Keratinocyte (primary cell): Measurements from ENCODE around the gene CD274. TPM values are rescaled to one million over a fixed set of nuclear protein-coding genes. Genes with fewer than 3 reads are reported as not detected.

Experiments used
- DNase-seq: peaks from one replicate; pipeline ENCODE4 v3.0.0-alpha.2; 2011; ENCODE audit warnings: low read depth, missing footprints, low spot score
- FAIRE-seq: peaks from 2 replicates; lab custom pipeline; 2011; peaks lifted over from hg19 to GRCh38; lab: Jason Lieb, UNC
- H2AFZ ChIP-seq: 2 replicates; pipeline ENCODE4 v1.6.0; 2012; ENCODE audit warnings: low read length, control low read depth, inconsistent platforms; ENCODE audit not compliant: control insufficient read depth
- H3K27ac ChIP-seq: 2 replicates; pipeline ENCODE4 v1.5.1; 2011; ENCODE audit warnings: low read length; ENCODE audit not compliant: control insufficient read depth, insufficient read depth
- H3K27me3 ChIP-seq: 3 replicates; pipeline ENCODE4 v1.6.0; 2011; ENCODE audit warnings: low read length; ENCODE audit not compliant: control insufficient read depth, insufficient read depth; ENCODE audit errors: extremely low read depth
- H3K36me3 ChIP-seq, 2 experiments: 2 replicates in 1 of 2; 3 replicates in 1 of 2; pipeline ENCODE4 v1.5.1; 2011; ENCODE audit warnings: low read length in 2 of 2, mild to moderate bottlenecking in 1 of 2; ENCODE audit not compliant: control insufficient read depth in 2 of 2, insufficient read depth in 2 of 2; ENCODE audit errors: extremely low read depth in 1 of 2
- H3K4me1 ChIP-seq: 3 replicates; pipeline ENCODE4 v1.5.1; 2011; ENCODE audit warnings: low read length; ENCODE audit not compliant: control insufficient read depth, insufficient read depth; ENCODE audit errors: extremely low read depth
- H3K4me2 ChIP-seq: 3 replicates; pipeline ENCODE4 v1.6.0; 2011; ENCODE audit warnings: low read depth, low read length; ENCODE audit not compliant: control insufficient read depth, insufficient read depth; ENCODE audit errors: extremely low read depth
- H3K4me3 ChIP-seq, 3 experiments: fragments of 200-600 bp in 1 of 3; sonication (generic) in 1 of 3; 2 replicates in 2 of 3; 3 replicates in 1 of 3; pipeline ENCODE4 v1.5.1; 2011 to 2016; ENCODE audit warnings: low read length in 3 of 3, mild to moderate bottlenecking in 3 of 3, control low read depth in 2 of 3, inconsistent platforms in 1 of 3, low read depth in 1 of 3, mixed read lengths in 1 of 3, mixed run types in 1 of 3, moderate library complexity in 1 of 3; ENCODE audit not compliant: control insufficient read depth in 2 of 3, insufficient read depth in 2 of 3; ENCODE audit errors: extremely low read depth in 1 of 3
- H3K79me2 ChIP-seq: 2 replicates; pipeline ENCODE4 v1.6.0; 2012; ENCODE audit warnings: low read length; ENCODE audit not compliant: control insufficient read depth, insufficient read depth
- H3K9ac ChIP-seq: 3 replicates; pipeline ENCODE4 v1.6.0; 2011; ENCODE audit warnings: low read length; ENCODE audit not compliant: control insufficient read depth, insufficient read depth; ENCODE audit errors: extremely low read depth
- H3K9me1 ChIP-seq: 3 replicates; pipeline ENCODE4 v1.6.0; 2011; ENCODE audit warnings: low read length; ENCODE audit not compliant: control insufficient read depth, insufficient read depth; ENCODE audit errors: extremely low read depth
- H3K9me3 ChIP-seq: 2 replicates; pipeline ENCODE4 v1.5.1; 2012; ENCODE audit warnings: low read depth, low read length; ENCODE audit not compliant: control insufficient read depth
- H4K20me1 ChIP-seq: 3 replicates; pipeline ENCODE4 v1.6.0; 2011; ENCODE audit warnings: low read length; ENCODE audit not compliant: control insufficient read depth, insufficient read depth; ENCODE audit errors: extremely low read depth
- EZH2 ChIP-seq: IDR thresholded peaks from one replicate; pipeline ENCODE4 v1.6.1; 2012; ENCODE audit warnings: inconsistent platforms, mild to moderate bottlenecking, low read length, moderate library complexity
- dilution Hi-C: fragments of 300-500 bp; cut with MboI; formaldehyde crosslinking; loops from one replicate; pipeline ENCODE4 v1.7.0; 2020; ENCODE audit warnings: low sequenced_read_pairs; ENCODE audit not compliant: extremely low pct_ligation_motif_present
- polyA plus RNA-seq, 5 experiments: library from polyadenylated mRNA; depleted of rRNA in 3 of 5; stranded (reverse) in 3 of 5; stranded (forward) in 1 of 5; unstranded in 1 of 5; fragments of >200 nt; gene quantifications; 1 replicate in 1 of 5; 2 replicates in 3 of 5; 3 replicates in 1 of 5; pipeline versions ENCODE4 v1.2.1 to v1.2.3, GENCODE V29; 2011 to 2012; ENCODE audit warnings: missing spikeins in 2 of 5, low read depth in 1 of 5, low replicate concordance in 1 of 5
- TF ChIP-seq, protein P1 (sequence below), 3 experiments: IDR thresholded peaks in 1 of 3; conservative IDR thresholded peaks in 1 of 3; optimal IDR thresholded peaks in 1 of 3; 2 replicates in 2 of 3; 3 replicates in 1 of 3; pipeline versions ENCODE3 to v1.5.1; 2011; ENCODE audit warnings: low read length in 3 of 3, mild to moderate bottlenecking in 3 of 3, moderate library complexity in 2 of 3, control low read depth in 1 of 3, inconsistent platforms in 1 of 3; ENCODE audit not compliant: insufficient read depth in 2 of 3; ENCODE audit errors: extremely low read depth in 1 of 3

The CD274 gene
- polyA plus RNA-seq, 1 donor (not counting 4 experiments of a cell fraction or from before 2014, with no cell fraction given): 36.3 TPM

DNA sequence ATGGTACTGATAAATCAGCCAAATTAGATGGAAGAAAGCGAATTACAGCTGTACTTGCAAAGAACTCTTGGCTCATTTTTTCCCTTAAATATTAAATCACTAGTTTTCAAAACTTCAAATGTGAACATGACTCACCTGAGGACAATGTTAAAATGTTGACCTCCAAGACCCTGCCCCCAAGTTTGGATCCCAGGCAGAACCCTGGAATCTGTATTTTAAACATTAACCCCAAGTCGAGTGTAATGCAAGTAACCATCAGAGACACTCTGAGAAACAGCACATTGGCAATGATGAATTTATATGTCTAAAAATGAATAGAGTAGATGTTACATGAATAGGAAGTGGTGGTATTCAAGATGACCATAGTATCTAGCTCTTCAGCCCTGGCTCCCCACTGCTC lies 2.3 kb upstream of the CD274 start:
- H3K4me1 ChIP-seq: peaks cover 47% of the 10 kb centered on the region
- DNase-seq: no peak
- dilution Hi-C loops: no loop called here
- TF ChIP-seq EZH2: no peak
- TF ChIP-seq, protein P1, sequence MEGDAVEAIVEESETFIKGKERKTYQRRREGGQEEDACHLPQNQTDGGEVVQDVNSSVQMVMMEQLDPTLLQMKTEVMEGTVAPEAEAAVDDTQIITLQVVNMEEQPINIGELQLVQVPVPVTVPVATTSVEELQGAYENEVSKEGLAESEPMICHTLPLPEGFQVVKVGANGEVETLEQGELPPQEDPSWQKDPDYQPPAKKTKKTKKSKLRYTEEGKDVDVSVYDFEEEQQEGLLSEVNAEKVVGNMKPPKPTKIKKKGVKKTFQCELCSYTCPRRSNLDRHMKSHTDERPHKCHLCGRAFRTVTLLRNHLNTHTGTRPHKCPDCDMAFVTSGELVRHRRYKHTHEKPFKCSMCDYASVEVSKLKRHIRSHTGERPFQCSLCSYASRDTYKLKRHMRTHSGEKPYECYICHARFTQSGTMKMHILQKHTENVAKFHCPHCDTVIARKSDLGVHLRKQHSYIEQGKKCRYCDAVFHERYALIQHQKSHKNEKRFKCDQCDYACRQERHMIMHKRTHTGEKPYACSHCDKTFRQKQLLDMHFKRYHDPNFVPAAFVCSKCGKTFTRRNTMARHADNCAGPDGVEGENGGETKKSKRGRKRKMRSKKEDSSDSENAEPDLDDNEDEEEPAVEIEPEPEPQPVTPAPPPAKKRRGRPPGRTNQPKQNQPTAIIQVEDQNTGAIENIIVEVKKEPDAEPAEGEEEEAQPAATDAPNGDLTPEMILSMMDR (optimal IDR thresholded peaks at IDR 0.05 in 1 of 3, IDR thresholded peaks at IDR 0.05 in 1 of 3, conservative IDR thresholded peaks at IDR 0.05 in 1 of 3; ENCODE audit: extremely low read depth in 1 of 3, insufficient read depth in 2 of 3, low read length in 3 of 3): no peak
- no peak overlapping the region for H3K4me2 ChIP-seq
- no peak for FAIRE-seq
- H4K20me1 ChIP-seq: no peaks in the 10 kb centered on the region
- peaks cover 34% of the 10 kb centered on the region for H3K79me2 ChIP-seq
- no peaks in the 10 kb centered on the region for H3K36me3 ChIP-seq
- H3K4me3 ChIP-seq: no peak overlapping the region
- H3K9me3 ChIP-seq: no peaks in the 10 kb centered on the region
- peak overlapping the region; percentile 37 for H2AFZ ChIP-seq
- H3K9ac ChIP-seq: no peak overlapping the region
- no peak overlapping the region for H3K27ac ChIP-seq
- no peaks in the 10 kb centered on the region for H3K9me1 ChIP-seq
- no peaks in the 10 kb centered on the region for H3K27me3 ChIP-seq

DNA sequence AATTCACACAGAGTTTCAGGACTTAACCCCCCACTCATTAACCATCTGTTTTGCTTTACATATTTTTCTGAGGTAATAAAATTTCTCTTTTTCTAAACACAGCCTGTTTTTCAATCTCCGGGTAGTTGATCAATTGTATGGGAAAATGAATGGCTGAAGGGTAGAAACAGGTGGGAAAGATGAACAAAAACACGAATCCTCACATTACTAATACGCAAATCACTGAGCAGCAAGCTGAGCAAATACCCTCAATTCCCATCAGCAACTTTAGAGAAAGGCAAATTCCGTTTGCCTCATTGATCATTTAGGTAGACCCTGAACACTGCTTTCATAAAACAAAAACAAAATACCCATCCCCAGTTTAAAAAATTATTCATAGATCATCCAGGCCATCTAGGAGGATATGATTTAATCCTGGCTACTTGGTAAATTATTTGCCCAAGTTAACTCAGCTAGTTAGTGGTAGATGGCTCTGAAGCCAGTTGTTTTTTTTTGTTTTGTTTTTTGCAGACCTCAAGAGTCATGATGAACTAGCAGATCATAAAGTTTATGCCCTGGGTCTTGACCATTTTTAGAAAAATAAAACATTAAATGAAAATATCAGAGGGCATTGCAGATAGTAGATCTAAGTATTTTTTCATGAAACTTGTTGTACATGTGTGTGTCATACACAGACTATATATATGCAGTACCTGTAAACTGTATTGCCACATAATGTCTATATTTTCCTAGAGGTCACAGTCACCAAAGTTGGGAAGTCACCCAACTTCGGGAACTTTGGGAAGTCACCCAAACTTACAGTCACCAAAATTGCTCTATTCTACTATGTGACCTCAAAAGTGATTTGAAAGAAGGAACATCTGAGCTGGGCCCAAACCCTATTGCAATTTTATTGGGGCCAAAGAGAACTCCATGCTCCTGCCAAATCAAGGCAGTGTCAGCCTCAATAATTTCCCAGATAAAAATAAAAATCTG lies 1.6 kb upstream of the CD274 start:
- dilution Hi-C loops: no loop called here
- Histone ChIP-seq H3K9me3 (no peaks in the 10 kb centered on the region), H4K20me1 (no peaks in the 10 kb centered on the region), H3K79me2 (peaks cover 41% of the 10 kb centered on the region), H3K4me3 (peak overlapping the region in 2 of 3 experiments; percentile 93 to 99), H3K27me3 (no peaks in the 10 kb centered on the region), H3K4me2 (peak overlapping the region; percentile 99), H2AFZ (peak overlapping the region; percentile 75), H3K36me3 (no peaks in the 10 kb centered on the region), H3K4me1 (peaks cover 55% of the 10 kb centered on the region), H3K27ac (peak overlapping the region; percentile 73), H3K9me1 (no peaks in the 10 kb centered on the region), H3K9ac (peak overlapping the region; percentile 74)
- FAIRE-seq (peak; percentile 44), DNase-seq (no peak)
- no peak for TF ChIP-seq EZH2
- TF ChIP-seq, protein P1 (optimal IDR thresholded peaks at IDR 0.05 in 1 of 3, IDR thresholded peaks at IDR 0.05 in 1 of 3, conservative IDR thresholded peaks at IDR 0.05 in 1 of 3; ENCODE audit: extremely low read depth in 1 of 3, insufficient read depth in 2 of 3, low read length in 3 of 3): no peak
